Natural killer cell (primary cell): ENCODE results near the gene ATP13A3. TPM values are rescaled to one million over a fixed set of nuclear protein-coding genes. Genes with fewer than 3 reads are reported as not detected.

Source experiments
- ATAC-seq, 3 donors: fragments of 150-1000 bp in 2 of 3; fragments of 200-7000 bp in 1 of 3; cut with Tn5 transposase; 1 replicate in 1 of 3; 2 replicates in 2 of 3; pipeline ENCODE4 v1.10.0; 2021; ENCODE audit warnings: mild to moderate bottlenecking in 2 of 3, moderate library complexity in 2 of 3
- DNase-seq, 2 donors: peaks; one replicate each; pipeline versions ENCODE4 v3.0.0 to v3.0.0-alpha.2; 2013 to 2021; ENCODE audit warnings: mixed read lengths in 1 of 2
- H3K27ac ChIP-seq: one replicate; pipeline ENCODE4 v1.5.1; 2013; ENCODE audit warnings: mild to moderate bottlenecking, low read length
- H3K27me3 ChIP-seq: one replicate; pipeline ENCODE4 v1.6.1; 2013; ENCODE audit warnings: low read length; ENCODE audit not compliant: control insufficient read depth, insufficient read depth
- H3K36me3 ChIP-seq: one replicate; pipeline ENCODE4 v1.6.1; 2013; ENCODE audit warnings: low read length; ENCODE audit not compliant: control insufficient read depth, insufficient read depth
- H3K4me1 ChIP-seq: one replicate; pipeline ENCODE4 v1.6.1; 2013; ENCODE audit warnings: low read length; ENCODE audit not compliant: control insufficient read depth, insufficient read depth
- H3K4me3 ChIP-seq: one replicate; pipeline ENCODE4 v1.5.1; 2013; ENCODE audit warnings: low read length
- H3K9me3 ChIP-seq: one replicate; pipeline ENCODE4 v1.6.1; 2013; ENCODE audit warnings: low read length; ENCODE audit not compliant: control insufficient read depth, insufficient read depth
- H3K27ac Mint-ChIP-seq, 2 donors: one replicate each; pipeline ENCODE4 v1.8.0; 2022; ENCODE audit warnings: mild to moderate bottlenecking in 2 of 2, mixed read lengths in 2 of 2, moderate library complexity in 1 of 2
- H3K27me3 Mint-ChIP-seq, 2 donors: one replicate each; pipeline ENCODE4 v1.8.0; 2022; ENCODE audit warnings: low read depth in 2 of 2, mixed read lengths in 2 of 2
- H3K36me3 Mint-ChIP-seq: one replicate; pipeline ENCODE4 v1.8.0; 2022; ENCODE audit warnings: mixed read lengths
- H3K4me1 Mint-ChIP-seq, 2 donors: one replicate each; pipeline ENCODE4 v1.8.0; 2022; ENCODE audit warnings: mixed read lengths in 2 of 2
- H3K4me3 Mint-ChIP-seq: one replicate; pipeline ENCODE4 v1.8.0; 2022; ENCODE audit warnings: mild to moderate bottlenecking, moderate library complexity, mixed read lengths
- H3K9me3 Mint-ChIP-seq, 2 donors: one replicate each; pipeline ENCODE4 v1.8.0; 2022; ENCODE audit warnings: mixed read lengths in 2 of 2
- CTCF ChIP-seq: fragments of 200-600 bp; IDR thresholded peaks from one replicate; pipeline ENCODE4 v1.8.0; 2022; ENCODE audit warnings: antibody characterized with exemption
- WGBS: methylation state at CpG from one replicate; pipeline ENCODE4 v1.1.7; 2013; ENCODE audit warnings: missing lambda C conversion rate; ENCODE audit not compliant: insufficient coverage; 5-methylcytosine and 5-hydroxymethylcytosine counted together
- intact Hi-C: fragments of 100-400 bp; cut with micrococcal nuclease; formaldehyde crosslinking; loops from one replicate; pipeline ENCODE4 v1.14.2; 2022
- total RNA-seq, 4 donors: library from RNA; stranded (reverse); fragments of 120-200 nt in 1 of 4; gene quantifications; one replicate each; pipeline versions ENCODE4 v1.2.3 to v1.2.4, GENCODE V29; 2013 to 2022

ATP13A3 gene
- total RNA-seq, 3 donors from 2014 or later (not counting 1 experiment from before 2014, with no cell fraction given) = 62.9 to 79.2 (median 64.2) TPM

- H3K36me3 Mint-ChIP-seq = no peaks in the 10 kb centered on the region
- H3K27ac Mint-ChIP-seq = no peak overlapping the region
- intact Hi-C loops = no loop called here
- H3K4me3 Mint-ChIP-seq = no peak overlapping the region
- no peak overlapping the region for H3K4me3 ChIP-seq
- WGBS = 77% methylated on average over 13 of the region's 14 CpGs
- H3K9me3 ChIP-seq = no peaks in the 10 kb centered on the region
- no peaks in the 10 kb centered on the region for H3K9me3 Mint-ChIP-seq
- H3K27ac ChIP-seq = no peak overlapping the region
- no peaks in the 10 kb centered on the region for H3K4me1 ChIP-seq
- H3K4me1 Mint-ChIP-seq = no peaks in the 10 kb centered on the region
- no peak for DNase-seq
- H3K36me3 ChIP-seq = no peaks in the 10 kb centered on the region
- no peaks in the 10 kb centered on the region for H3K27me3 ChIP-seq
- ATAC-seq = no peak
- no peaks in the 10 kb centered on the region for H3K27me3 Mint-ChIP-seq
- TF ChIP-seq CTCF = no peak
Observed at GRCh38 chr3:194508491-194509453, 22.0 kb upstream of the ATP13A3 start.

GRCh38 chr3:194507571-194507970 lies 20.8 kb upstream of the ATP13A3 start:
- Mint-ChIP-seq H3K9me3 (no peaks in the 10 kb centered on the region), H3K27me3 (no peaks in the 10 kb centered on the region), H3K36me3 (no peaks in the 10 kb centered on the region), H3K4me3 (no peak overlapping the region), H3K4me1 (no peaks in the 10 kb centered on the region), H3K27ac (no peak overlapping the region)
- ATAC-seq (no peak), DNase-seq (no peak)
- 91% methylated on average over 12 of the region's 12 CpGs for WGBS
- TF ChIP-seq CTCF = no peak
- no peak overlapping the region for H3K4me3 ChIP-seq
- no peaks in the 10 kb centered on the region for H3K27me3 ChIP-seq
- H3K27ac ChIP-seq = no peak overlapping the region
- H3K9me3 ChIP-seq = no peaks in the 10 kb centered on the region
- H3K4me1 ChIP-seq = no peaks in the 10 kb centered on the region
- intact Hi-C loops = no loop called here
- H3K36me3 ChIP-seq = no peaks in the 10 kb centered on the region

- no peaks in the 10 kb centered on the region for H3K4me1 Mint-ChIP-seq
- no peaks in the 10 kb centered on the region for H3K27me3 Mint-ChIP-seq
- Histone ChIP-seq H3K9me3 (no peaks in the 10 kb centered on the region), H3K27ac (no peak overlapping the region), H3K4me1 (no peaks in the 10 kb centered on the region), H3K4me3 (no peak overlapping the region), H3K27me3 (no peaks in the 10 kb centered on the region), H3K36me3 (no peaks in the 10 kb centered on the region)
- TF ChIP-seq CTCF = no peak
- ATAC-seq (no peak), DNase-seq (no peak)
- H3K9me3 Mint-ChIP-seq = no peaks in the 10 kb centered on the region
- H3K4me3 Mint-ChIP-seq = no peak overlapping the region
- no peak overlapping the region for H3K27ac Mint-ChIP-seq
- WGBS = 92% methylated on average over 4 of the region's 5 CpGs
- intact Hi-C loops = no loop called here
- H3K36me3 Mint-ChIP-seq = no peaks in the 10 kb centered on the region
Observed at GRCh38 chr3:194505791-194506415, 19.1 kb upstream of the ATP13A3 start.
